H9 (cell line): ENCODE data around the gene GHRL. TPM values are rescaled to one million over a fixed set of nuclear protein-coding genes. Genes with fewer than 3 reads are reported as not detected.

Source experiments
- DNase-seq: peaks from one replicate; pipeline ENCODE4 v3.0.0-alpha.2; 2017
- H2AFZ ChIP-seq: one replicate; pipeline ENCODE4 v1.6.1; 2013; ENCODE audit warnings: mild to moderate bottlenecking, low read length, control low read depth, moderate library complexity
- H2AK5ac ChIP-seq: 2 replicates; pipeline ENCODE4 v1.6.1; 2013; ENCODE audit warnings: low read length, control low read depth, mixed read lengths; ENCODE audit not compliant: insufficient read length
- H2BK120ac ChIP-seq: one replicate; pipeline ENCODE4 v1.6.1; 2013; ENCODE audit warnings: low read depth, mild to moderate bottlenecking, low read length, control low read depth, inconsistent platforms; ENCODE audit not compliant: poor library complexity, severe bottlenecking
- H2BK12ac ChIP-seq: 2 replicates; pipeline ENCODE4 v1.6.1; 2013; ENCODE audit warnings: low read length, control low read depth, mixed read lengths, low read depth; ENCODE audit not compliant: insufficient read length
- H2BK15ac ChIP-seq: 2 replicates; pipeline ENCODE4 v1.6.1; 2013; ENCODE audit warnings: low read depth, low read length, control low read depth
- H2BK20ac ChIP-seq: one replicate; pipeline ENCODE4 v1.6.1; 2013; ENCODE audit warnings: low read depth, mild to moderate bottlenecking, low read length, control low read depth, inconsistent platforms; ENCODE audit not compliant: poor library complexity, severe bottlenecking
- H2BK5ac ChIP-seq: 2 replicates; pipeline ENCODE4 v1.6.1; 2013; ENCODE audit warnings: low read length, control low read depth, mixed read lengths; ENCODE audit not compliant: insufficient read length
- H3K14ac ChIP-seq: 2 replicates; pipeline ENCODE4 v1.6.1; 2013; ENCODE audit warnings: low read length, control low read depth; ENCODE audit not compliant: insufficient read depth
- H3K18ac ChIP-seq: 2 replicates; pipeline ENCODE4 v1.6.1; 2013; ENCODE audit warnings: low read depth, mild to moderate bottlenecking, mixed read lengths, low read length, control low read depth; ENCODE audit not compliant: insufficient read length
- H3K23ac ChIP-seq: 2 replicates; pipeline ENCODE4 v1.6.1; 2013; ENCODE audit warnings: low read length, control low read depth, mixed read lengths, low read depth; ENCODE audit not compliant: insufficient read length
- H3K23me2 ChIP-seq: 2 replicates; pipeline ENCODE4 v1.6.1; 2013; ENCODE audit warnings: low read depth, mild to moderate bottlenecking, mixed read lengths, low read length, control low read depth; ENCODE audit not compliant: insufficient read length, poor library complexity, severe bottlenecking
- H3K27ac ChIP-seq: 2 replicates; pipeline ENCODE4 v1.5.1; 2013; ENCODE audit warnings: low read length, control low read depth, mixed read lengths, low read depth; ENCODE audit not compliant: insufficient read length
- H3K27me3 ChIP-seq: 2 replicates; pipeline ENCODE4 v1.6.1; 2013; ENCODE audit warnings: low read length, control low read depth, inconsistent platforms; ENCODE audit not compliant: insufficient read depth
- H3K4ac ChIP-seq: 2 replicates; pipeline ENCODE4 v1.6.1; 2013; ENCODE audit warnings: low read depth, mild to moderate bottlenecking, control low read depth, inconsistent platforms, low read length, moderate library complexity
- H3K4me1 ChIP-seq: 2 replicates; pipeline ENCODE4 v1.6.1; 2013; ENCODE audit warnings: low read length, control low read depth, inconsistent platforms; ENCODE audit not compliant: insufficient read depth
- H3K4me2 ChIP-seq: 2 replicates; pipeline ENCODE4 v1.6.1; 2013; ENCODE audit warnings: low read length, control low read depth, mixed read lengths; ENCODE audit not compliant: insufficient read length, insufficient read depth
- H3K56ac ChIP-seq: 2 replicates; pipeline ENCODE4 v1.6.1; 2013; ENCODE audit warnings: low read depth, mild to moderate bottlenecking, mixed read lengths, low read length, control low read depth; ENCODE audit not compliant: insufficient read length
- H3K79me1 ChIP-seq: 2 replicates; pipeline ENCODE4 v1.6.1; 2013; ENCODE audit warnings: low read depth, mild to moderate bottlenecking, moderate library complexity, low read length, control low read depth, inconsistent platforms; ENCODE audit not compliant: insufficient read depth, poor library complexity, severe bottlenecking
- H3K79me2 ChIP-seq: 2 replicates; pipeline ENCODE4 v1.6.1; 2013; ENCODE audit warnings: low read length, control low read depth, inconsistent platforms; ENCODE audit not compliant: insufficient read depth
- H3K9ac ChIP-seq: 2 replicates; pipeline ENCODE4 v1.6.1; 2013; ENCODE audit warnings: low read length, control low read depth, mixed read lengths; ENCODE audit not compliant: insufficient read length; ENCODE audit errors: extremely low read depth
- H3K9me3 ChIP-seq: one replicate; pipeline ENCODE4 v1.6.1; 2013; ENCODE audit warnings: low read depth, low read length, inconsistent platforms; ENCODE audit not compliant: control insufficient read depth
- H3T11ph ChIP-seq: one replicate; pipeline ENCODE4 v1.6.1; 2013; ENCODE audit warnings: mild to moderate bottlenecking, low read length, control low read depth, inconsistent platforms
- H4K20me1 ChIP-seq: one replicate; pipeline ENCODE4 v1.6.1; 2013; ENCODE audit not compliant: control insufficient read depth, insufficient read length, insufficient read depth
- H4K5ac ChIP-seq: 2 replicates; pipeline ENCODE4 v1.6.1; 2013; ENCODE audit warnings: low read depth, mild to moderate bottlenecking, mixed read lengths, low read length, control low read depth; ENCODE audit not compliant: insufficient read length
- H4K8ac ChIP-seq: replicated peaks from 2 replicates; pipeline ENCODE4 v1.6.1; 2013; ENCODE audit warnings: low read length, control low read depth, mixed read lengths, low read depth; ENCODE audit not compliant: insufficient read length
- H4K91ac ChIP-seq: 2 replicates; pipeline ENCODE4 v1.6.1; 2013; ENCODE audit warnings: low read depth, mild to moderate bottlenecking, moderate library complexity, mixed read lengths, low read length, control low read depth; ENCODE audit not compliant: insufficient read length
- H3K27ac Mint-ChIP-seq, 3 experiments: 2 replicates in 2 of 3; 3 replicates in 1 of 3; pipeline ENCODE4 v1.8.0; 2020 to 2021; ENCODE audit warnings: mixed read lengths in 3 of 3, mild to moderate bottlenecking in 1 of 3, moderate library complexity in 1 of 3
- H3K27me3 Mint-ChIP-seq: 2 replicates; pipeline ENCODE4 v1.8.0; 2021; ENCODE audit warnings: low read depth, mild to moderate bottlenecking, moderate library complexity, mixed read lengths
- H3K36me3 Mint-ChIP-seq, 3 experiments: 2 replicates in 2 of 3; 3 replicates in 1 of 3; pipeline ENCODE4 v1.8.0; 2020 to 2021; ENCODE audit warnings: low read depth in 3 of 3, mixed read lengths in 3 of 3; ENCODE audit not compliant: insufficient read depth in 1 of 3
- H3K4me1 Mint-ChIP-seq, 2 experiments: 2 replicates each; pipeline ENCODE4 v1.8.0; 2020; ENCODE audit warnings: mixed read lengths in 2 of 2
- H3K4me3 Mint-ChIP-seq, 2 experiments: 2 replicates in 1 of 2; 3 replicates in 1 of 2; pipeline ENCODE4 v1.8.0; 2020 to 2021; ENCODE audit warnings: mild to moderate bottlenecking in 2 of 2, mixed read lengths in 2 of 2, moderate library complexity in 1 of 2
- H3K9me3 Mint-ChIP-seq, 2 experiments: 2 replicates in 1 of 2; 3 replicates in 1 of 2; pipeline ENCODE4 v1.8.0; 2020; ENCODE audit warnings: mild to moderate bottlenecking in 2 of 2, mixed read lengths in 2 of 2, moderate library complexity in 1 of 2
- WGBS: extraction: QIAGEN DNeasy Blood & Tissue Kit; methylation state at CpG from one replicate; pipeline ENCODE4 v1.1.7; 2013; ENCODE audit warnings: missing lambda C conversion rate, low lambda C conversion rate, mixed read lengths; ENCODE audit not compliant: insufficient read length; ENCODE audit errors: extremely low coverage; 5-methylcytosine and 5-hydroxymethylcytosine counted together
- total RNA-seq: library from RNA; stranded (reverse); gene quantifications from 2 replicates; pipeline ENCODE4 v1.2.1, GENCODE V29; 2021
- TF ChIP-seq, protein P1 (sequence below): fragments of 200-600 bp; sonication (generic); conservative IDR thresholded peaks from 3 replicates; pipeline ENCODE4 v1.8.0; 2021; ENCODE audit warnings: antibody characterized with exemption, mild to moderate bottlenecking

The GHRL gene
- total RNA-seq, 1 experiment from 2014 or later, result 1.3 TPM

DNA sequence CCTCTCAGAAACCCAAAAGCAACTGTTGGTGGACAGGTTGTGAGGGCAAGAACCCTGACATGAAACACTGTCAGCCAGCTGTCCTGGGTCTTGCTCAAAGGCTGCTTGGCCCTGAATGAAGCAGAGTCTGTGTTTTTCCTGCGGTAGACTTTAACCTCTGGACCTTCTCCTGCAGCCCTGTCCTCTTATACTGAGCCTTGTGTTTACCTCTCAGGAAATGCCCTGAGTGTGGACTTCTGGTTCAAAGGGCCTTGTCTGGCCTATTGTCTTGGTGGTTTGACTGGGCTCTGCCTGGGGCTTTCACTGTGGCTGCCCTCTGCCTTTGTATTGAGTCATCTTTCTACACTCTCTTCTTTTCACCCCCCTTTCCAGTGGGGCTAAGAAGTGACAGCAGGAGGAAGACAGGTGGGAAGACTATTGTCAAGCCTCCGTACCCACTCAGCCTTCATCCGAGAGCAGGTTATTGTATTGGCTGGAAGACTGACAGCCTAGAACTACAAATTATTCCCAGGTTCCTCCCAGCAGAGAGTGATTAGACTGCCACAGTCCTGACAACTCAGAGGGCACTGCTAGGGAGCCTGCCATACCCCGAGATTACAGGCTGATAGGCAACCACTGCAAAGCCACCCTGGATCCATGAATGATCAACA is 24.7 kb upstream of the GHRL start:
- Histone ChIP-seq H3K9me3 (no peaks in the 10 kb centered on the region), H3K23ac (no peak overlapping the region), H4K8ac (no peak overlapping the region), H3T11ph (no peak overlapping the region), H2BK120ac (no peak overlapping the region), H3K4ac (no peak overlapping the region), H2BK5ac (no peak overlapping the region), H4K5ac (no peak overlapping the region), H3K56ac (no peak overlapping the region), H3K79me2 (peaks cover 12% of the 10 kb centered on the region), H2BK15ac (no peak overlapping the region), H4K20me1 (no peaks in the 10 kb centered on the region), H2BK20ac (no peak overlapping the region), H3K23me2 (peaks cover 5% of the 10 kb centered on the region), H2AFZ (no peak overlapping the region), H2AK5ac (no peak overlapping the region), H3K27me3 (no peaks in the 10 kb centered on the region), H3K27ac (no peak overlapping the region), H3K18ac (no peak overlapping the region), H3K4me1 (no peaks in the 10 kb centered on the region), H2BK12ac (no peak overlapping the region), H4K91ac (no peak overlapping the region), H3K9ac (no peak overlapping the region), H3K79me1 (no peaks in the 10 kb centered on the region), H3K4me2 (no peak overlapping the region), H3K14ac (no peak overlapping the region)
- H3K27me3 Mint-ChIP-seq, result no peaks in the 10 kb centered on the region
- no peak overlapping the region; a peak in 1 of 5 replicates for H3K4me3 Mint-ChIP-seq
- H3K36me3 Mint-ChIP-seq, result peaks cover 18 to 60% (median 50%) of the 10 kb centered on the region in 3 experiments; a peak in 6 of 7 replicates
- no peak for DNase-seq
- H3K9me3 Mint-ChIP-seq, result no peaks in the 10 kb centered on the region
- no CpG with 5 or more reads among the region's 4 CpGs for WGBS
- H3K4me1 Mint-ChIP-seq, result peaks cover 0 to 8% of the 10 kb centered on the region in 2 experiments; a peak in 3 of 4 replicates
- H3K27ac Mint-ChIP-seq, result no peak overlapping the region
- TF ChIP-seq, protein P1, sequence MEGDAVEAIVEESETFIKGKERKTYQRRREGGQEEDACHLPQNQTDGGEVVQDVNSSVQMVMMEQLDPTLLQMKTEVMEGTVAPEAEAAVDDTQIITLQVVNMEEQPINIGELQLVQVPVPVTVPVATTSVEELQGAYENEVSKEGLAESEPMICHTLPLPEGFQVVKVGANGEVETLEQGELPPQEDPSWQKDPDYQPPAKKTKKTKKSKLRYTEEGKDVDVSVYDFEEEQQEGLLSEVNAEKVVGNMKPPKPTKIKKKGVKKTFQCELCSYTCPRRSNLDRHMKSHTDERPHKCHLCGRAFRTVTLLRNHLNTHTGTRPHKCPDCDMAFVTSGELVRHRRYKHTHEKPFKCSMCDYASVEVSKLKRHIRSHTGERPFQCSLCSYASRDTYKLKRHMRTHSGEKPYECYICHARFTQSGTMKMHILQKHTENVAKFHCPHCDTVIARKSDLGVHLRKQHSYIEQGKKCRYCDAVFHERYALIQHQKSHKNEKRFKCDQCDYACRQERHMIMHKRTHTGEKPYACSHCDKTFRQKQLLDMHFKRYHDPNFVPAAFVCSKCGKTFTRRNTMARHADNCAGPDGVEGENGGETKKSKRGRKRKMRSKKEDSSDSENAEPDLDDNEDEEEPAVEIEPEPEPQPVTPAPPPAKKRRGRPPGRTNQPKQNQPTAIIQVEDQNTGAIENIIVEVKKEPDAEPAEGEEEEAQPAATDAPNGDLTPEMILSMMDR, result no peak
